Activated CD4-positive, alpha-beta T cell treated with anti-CD3 and anti-CD28 coated beads, Interleukin-2, amount 50 U/mL, for 16 hours (primary cell): Measurements from ENCODE around the gene BUB3.
"Not testable (repeated sequence)": the region's sequence is repeated elsewhere in the genome, so short reads cannot be mapped to it uniquely, and the experiment has no call there.

Experiments
- DNase-seq: peaks from one replicate; pipeline ENCODE4 v3.0.0-alpha.2; 2020

The BUB3 gene

GRCh38 chr10:123154711-123155505 lies 706 bp downstream of the BUB3 start:
- DNase-seq, result peak; percentile 66

GRCh38 chr10:123156078-123156477 lies 1.9 kb downstream of the BUB3 start:
- no peak for DNase-seq

GRCh38 chr10:123157210-123157609 lies 3.0 kb downstream of the BUB3 start:
- DNase-seq, result no peak

GRCh38 chr10:123158682-123159081 lies 4.5 kb downstream of the BUB3 start:
- no peak for DNase-seq

- peak; percentile 56 for DNase-seq
These were observed 6.2 kb downstream of the BUB3 start for GRCh38 chr10:123160311-123160980.

- no peak for DNase-seq
These were observed 10.1 kb downstream of the BUB3 start for GRCh38 chr10:123164319-123164718.

GRCh38 chr10:123165445-123166072 lies 11.4 kb downstream of the BUB3 start:
- DNase-seq, result no peak

- DNase-seq, result no peak
These were observed 12.4 kb downstream of the BUB3 start for GRCh38 chr10:123166618-123167017.

GRCh38 chr10:123170961-123171360 lies 16.8 kb downstream of the BUB3 start:
- DNase-seq, result no peak

GRCh38 chr10:123171616-123172015 lies 17.4 kb downstream of the BUB3 start:
- not testable (repeated sequence) for DNase-seq

GRCh38 chr10:123175389-123176387 lies 21.5 kb downstream of the BUB3 start:
- no peak for DNase-seq

GRCh38 chr10:123178390-123178789 lies 24.2 kb downstream of the BUB3 start:
- DNase-seq, result not testable (repeated sequence)

GRCh38 chr10:123180101-123181090 lies 26.2 kb downstream of the BUB3 start:
- no peak for DNase-seq

GRCh38 chr10:123183724-123184123 lies 29.5 kb downstream of the BUB3 start:
- no peak for DNase-seq

GRCh38 chr10:123187781-123188180 lies 33.6 kb downstream of the BUB3 start:
- no peak for DNase-seq

- DNase-seq, result no peak
These were observed 37.7 kb downstream of the BUB3 start for GRCh38 chr10:123191886-123192285.

- DNase-seq, result no peak
These were observed 39.9 kb downstream of the BUB3 start for GRCh38 chr10:123194056-123194455.

GRCh38 chr10:123200531-123200930 lies 46.3 kb downstream of the BUB3 start:
- DNase-seq, result no peak

- no peak for DNase-seq
These were observed 48.3 kb downstream of the BUB3 start for GRCh38 chr10:123202506-123202905.

- no peak for DNase-seq
These were observed 49.4 kb downstream of the BUB3 start for GRCh38 chr10:123203393-123204126.

GRCh38 chr10:123204127-123204461 lies 49.9 kb downstream of the BUB3 start:
- no peak for DNase-seq
